H9 (cell line): Measurements from ENCODE around the gene ELAVL4. TPM values are rescaled to one million over a fixed set of nuclear protein-coding genes. Genes with fewer than 3 reads are reported as not detected.

Source experiments
- DNase-seq: peaks from one replicate; pipeline ENCODE4 v3.0.0-alpha.2; 2017
- H2AFZ ChIP-seq: one replicate; pipeline ENCODE4 v1.6.1; 2013; ENCODE audit warnings: mild to moderate bottlenecking, low read length, control low read depth, moderate library complexity
- H2AK5ac ChIP-seq: 2 replicates; pipeline ENCODE4 v1.6.1; 2013; ENCODE audit warnings: low read length, control low read depth, mixed read lengths; ENCODE audit not compliant: insufficient read length
- H2BK120ac ChIP-seq: one replicate; pipeline ENCODE4 v1.6.1; 2013; ENCODE audit warnings: low read depth, mild to moderate bottlenecking, low read length, control low read depth, inconsistent platforms; ENCODE audit not compliant: poor library complexity, severe bottlenecking
- H2BK12ac ChIP-seq: 2 replicates; pipeline ENCODE4 v1.6.1; 2013; ENCODE audit warnings: low read length, control low read depth, mixed read lengths, low read depth; ENCODE audit not compliant: insufficient read length
- H2BK15ac ChIP-seq: 2 replicates; pipeline ENCODE4 v1.6.1; 2013; ENCODE audit warnings: low read depth, low read length, control low read depth
- H2BK20ac ChIP-seq: one replicate; pipeline ENCODE4 v1.6.1; 2013; ENCODE audit warnings: low read depth, mild to moderate bottlenecking, low read length, control low read depth, inconsistent platforms; ENCODE audit not compliant: poor library complexity, severe bottlenecking
- H2BK5ac ChIP-seq: 2 replicates; pipeline ENCODE4 v1.6.1; 2013; ENCODE audit warnings: low read length, control low read depth, mixed read lengths; ENCODE audit not compliant: insufficient read length
- H3K14ac ChIP-seq: 2 replicates; pipeline ENCODE4 v1.6.1; 2013; ENCODE audit warnings: low read length, control low read depth; ENCODE audit not compliant: insufficient read depth
- H3K18ac ChIP-seq: 2 replicates; pipeline ENCODE4 v1.6.1; 2013; ENCODE audit warnings: low read depth, mild to moderate bottlenecking, mixed read lengths, low read length, control low read depth; ENCODE audit not compliant: insufficient read length
- H3K23ac ChIP-seq: 2 replicates; pipeline ENCODE4 v1.6.1; 2013; ENCODE audit warnings: low read length, control low read depth, mixed read lengths, low read depth; ENCODE audit not compliant: insufficient read length
- H3K23me2 ChIP-seq: 2 replicates; pipeline ENCODE4 v1.6.1; 2013; ENCODE audit warnings: low read depth, mild to moderate bottlenecking, mixed read lengths, low read length, control low read depth; ENCODE audit not compliant: insufficient read length, poor library complexity, severe bottlenecking
- H3K27ac ChIP-seq: 2 replicates; pipeline ENCODE4 v1.5.1; 2013; ENCODE audit warnings: low read length, control low read depth, mixed read lengths, low read depth; ENCODE audit not compliant: insufficient read length
- H3K27me3 ChIP-seq: 2 replicates; pipeline ENCODE4 v1.6.1; 2013; ENCODE audit warnings: low read length, control low read depth, inconsistent platforms; ENCODE audit not compliant: insufficient read depth
- H3K4ac ChIP-seq: 2 replicates; pipeline ENCODE4 v1.6.1; 2013; ENCODE audit warnings: low read depth, mild to moderate bottlenecking, control low read depth, inconsistent platforms, low read length, moderate library complexity
- H3K4me1 ChIP-seq: 2 replicates; pipeline ENCODE4 v1.6.1; 2013; ENCODE audit warnings: low read length, control low read depth, inconsistent platforms; ENCODE audit not compliant: insufficient read depth
- H3K4me2 ChIP-seq: 2 replicates; pipeline ENCODE4 v1.6.1; 2013; ENCODE audit warnings: low read length, control low read depth, mixed read lengths; ENCODE audit not compliant: insufficient read length, insufficient read depth
- H3K56ac ChIP-seq: 2 replicates; pipeline ENCODE4 v1.6.1; 2013; ENCODE audit warnings: low read depth, mild to moderate bottlenecking, mixed read lengths, low read length, control low read depth; ENCODE audit not compliant: insufficient read length
- H3K79me1 ChIP-seq: 2 replicates; pipeline ENCODE4 v1.6.1; 2013; ENCODE audit warnings: low read depth, mild to moderate bottlenecking, moderate library complexity, low read length, control low read depth, inconsistent platforms; ENCODE audit not compliant: insufficient read depth, poor library complexity, severe bottlenecking
- H3K79me2 ChIP-seq: 2 replicates; pipeline ENCODE4 v1.6.1; 2013; ENCODE audit warnings: low read length, control low read depth, inconsistent platforms; ENCODE audit not compliant: insufficient read depth
- H3K9ac ChIP-seq: 2 replicates; pipeline ENCODE4 v1.6.1; 2013; ENCODE audit warnings: low read length, control low read depth, mixed read lengths; ENCODE audit not compliant: insufficient read length; ENCODE audit errors: extremely low read depth
- H3K9me3 ChIP-seq: one replicate; pipeline ENCODE4 v1.6.1; 2013; ENCODE audit warnings: low read depth, low read length, inconsistent platforms; ENCODE audit not compliant: control insufficient read depth
- H3T11ph ChIP-seq: one replicate; pipeline ENCODE4 v1.6.1; 2013; ENCODE audit warnings: mild to moderate bottlenecking, low read length, control low read depth, inconsistent platforms
- H4K20me1 ChIP-seq: one replicate; pipeline ENCODE4 v1.6.1; 2013; ENCODE audit not compliant: control insufficient read depth, insufficient read length, insufficient read depth
- H4K5ac ChIP-seq: 2 replicates; pipeline ENCODE4 v1.6.1; 2013; ENCODE audit warnings: low read depth, mild to moderate bottlenecking, mixed read lengths, low read length, control low read depth; ENCODE audit not compliant: insufficient read length
- H4K8ac ChIP-seq: replicated peaks from 2 replicates; pipeline ENCODE4 v1.6.1; 2013; ENCODE audit warnings: low read length, control low read depth, mixed read lengths, low read depth; ENCODE audit not compliant: insufficient read length
- H4K91ac ChIP-seq: 2 replicates; pipeline ENCODE4 v1.6.1; 2013; ENCODE audit warnings: low read depth, mild to moderate bottlenecking, moderate library complexity, mixed read lengths, low read length, control low read depth; ENCODE audit not compliant: insufficient read length
- H3K27ac Mint-ChIP-seq, 3 experiments: 2 replicates in 2 of 3; 3 replicates in 1 of 3; pipeline ENCODE4 v1.8.0; 2020 to 2021; ENCODE audit warnings: mixed read lengths in 3 of 3, mild to moderate bottlenecking in 1 of 3, moderate library complexity in 1 of 3
- H3K27me3 Mint-ChIP-seq: 2 replicates; pipeline ENCODE4 v1.8.0; 2021; ENCODE audit warnings: low read depth, mild to moderate bottlenecking, moderate library complexity, mixed read lengths
- H3K36me3 Mint-ChIP-seq, 3 experiments: 2 replicates in 2 of 3; 3 replicates in 1 of 3; pipeline ENCODE4 v1.8.0; 2020 to 2021; ENCODE audit warnings: low read depth in 3 of 3, mixed read lengths in 3 of 3; ENCODE audit not compliant: insufficient read depth in 1 of 3
- H3K4me1 Mint-ChIP-seq, 2 experiments: 2 replicates each; pipeline ENCODE4 v1.8.0; 2020; ENCODE audit warnings: mixed read lengths in 2 of 2
- H3K4me3 Mint-ChIP-seq, 2 experiments: 2 replicates in 1 of 2; 3 replicates in 1 of 2; pipeline ENCODE4 v1.8.0; 2020 to 2021; ENCODE audit warnings: mild to moderate bottlenecking in 2 of 2, mixed read lengths in 2 of 2, moderate library complexity in 1 of 2
- H3K9me3 Mint-ChIP-seq, 2 experiments: 2 replicates in 1 of 2; 3 replicates in 1 of 2; pipeline ENCODE4 v1.8.0; 2020; ENCODE audit warnings: mild to moderate bottlenecking in 2 of 2, mixed read lengths in 2 of 2, moderate library complexity in 1 of 2
- CTCF ChIP-seq: fragments of 200-600 bp; sonication (generic); conservative IDR thresholded peaks from 3 replicates; pipeline ENCODE4 v1.8.0; 2021; ENCODE audit warnings: antibody characterized with exemption, mild to moderate bottlenecking
- WGBS: extraction: QIAGEN DNeasy Blood & Tissue Kit; methylation state at CpG from one replicate; pipeline ENCODE4 v1.1.7; 2013; ENCODE audit warnings: missing lambda C conversion rate, low lambda C conversion rate, mixed read lengths; ENCODE audit not compliant: insufficient read length; ENCODE audit errors: extremely low coverage; 5-methylcytosine and 5-hydroxymethylcytosine counted together
- total RNA-seq: library from RNA; stranded (reverse); gene quantifications from 2 replicates; pipeline ENCODE4 v1.2.1, GENCODE V29; 2021

The ELAVL4 gene
- total RNA-seq, 1 experiment from 2014 or later: not detected

GRCh38 chr1:50157306-50157941 lies 48.7 kb downstream of the ELAVL4 start:
- no peak overlapping the region for H2BK120ac ChIP-seq
- no peak overlapping the region for H2BK5ac ChIP-seq
- H2AK5ac ChIP-seq: no peak overlapping the region

More at GRCh38 chr1:50157306-50157941, 48.7 kb downstream of the ELAVL4 start:
- no peak overlapping the region for H3K56ac ChIP-seq
- no peaks in the 10 kb centered on the region for H4K20me1 ChIP-seq
- Mint-ChIP-seq H3K9me3 (peaks cover 0 to 65% of the 10 kb centered on the region in 2 experiments; a peak in 2 of 5 replicates), H3K36me3 (peaks cover 0 to 25% (median 0%) of the 10 kb centered on the region in 3 experiments; a peak in 3 of 7 replicates), H3K27me3 (no peaks in the 10 kb centered on the region; the same call in 1 of the 2 replicates), H3K4me3 (no peak overlapping the region), H3K4me1 (peaks cover 0 to 9% of the 10 kb centered on the region in 2 experiments; a peak in 1 of 4 replicates), H3K27ac (no peak overlapping the region)
- no peak overlapping the region for H3K27ac ChIP-seq
- peaks cover 3% of the 10 kb centered on the region; the same call in 1 of the 2 replicates for H3K4me1 ChIP-seq
- no peak overlapping the region for H3T11ph ChIP-seq
- H3K4me2 ChIP-seq: no peak overlapping the region
- H3K27me3 ChIP-seq: no peaks in the 10 kb centered on the region
- WGBS: no CpG with 5 or more reads among the region's 3 CpGs
- no peak overlapping the region for H3K18ac ChIP-seq
- no peak overlapping the region for H4K8ac ChIP-seq
- H2BK12ac ChIP-seq: no peak overlapping the region
- H2AFZ ChIP-seq: no peak overlapping the region
- DNase-seq: no peak
- TF ChIP-seq CTCF: no peak
- H3K79me2 ChIP-seq: no peaks in the 10 kb centered on the region; the same call in 1 of the 2 replicates
- no peak overlapping the region for H3K23ac ChIP-seq
- H4K91ac ChIP-seq: no peak overlapping the region
- H3K79me1 ChIP-seq: no peaks in the 10 kb centered on the region
- no peak overlapping the region for H4K5ac ChIP-seq
- no peak overlapping the region for H2BK20ac ChIP-seq
- H3K4ac ChIP-seq: no peak overlapping the region
- no peak overlapping the region for H2BK15ac ChIP-seq
- H3K23me2 ChIP-seq: no peaks in the 10 kb centered on the region
- H3K9me3 ChIP-seq: no peaks in the 10 kb centered on the region
- H3K9ac ChIP-seq: no peak overlapping the region
- no peak overlapping the region for H3K14ac ChIP-seq
